Neural crest cell (in vitro differentiated cells): ENCODE measurements around the gene EGFR. TPM values are rescaled to one million over a fixed set of nuclear protein-coding genes. Genes with fewer than 3 reads are reported as not detected.
A peak's percentile ranks its signal among the peaks of the same experiment; 100 is the strongest.

Experiments
- DNase-seq: peaks from one replicate; pipeline ENCODE4 v3.0.0; 2021; ENCODE audit warnings: low read depth, mixed read lengths, low spot score
- H3K27ac Mint-ChIP-seq: one replicate; pipeline ENCODE4 v1.8.0; 2021; ENCODE audit warnings: mild to moderate bottlenecking, mixed read lengths; ENCODE audit not compliant: unreplicated experiment
- H3K27me3 Mint-ChIP-seq: 2 replicates; pipeline ENCODE4 v1.8.0; 2021; ENCODE audit warnings: low read depth, mild to moderate bottlenecking, mixed read lengths
- H3K36me3 Mint-ChIP-seq: 2 replicates; pipeline ENCODE4 v1.8.0; 2021; ENCODE audit warnings: low read depth, mild to moderate bottlenecking, mixed read lengths
- H3K4me1 Mint-ChIP-seq: 2 replicates; pipeline ENCODE4 v1.8.0; 2021; ENCODE audit warnings: mixed read lengths
- H3K4me3 Mint-ChIP-seq: one replicate; pipeline ENCODE4 v1.8.0; 2021; ENCODE audit warnings: mild to moderate bottlenecking, mixed read lengths
- H3K9me3 Mint-ChIP-seq: 2 replicates; pipeline ENCODE4 v1.8.0; 2021; ENCODE audit warnings: mixed read lengths
- total RNA-seq: library from RNA; stranded (reverse); gene quantifications from 2 replicates; pipeline ENCODE4 v1.2.1, GENCODE V29; 2021
- TF ChIP-seq, protein P1 (sequence below): fragments of 200-600 bp; sonication (generic); conservative IDR thresholded peaks from 2 replicates; pipeline ENCODE4 v1.5.0; 2021; ENCODE audit warnings: antibody characterized with exemption, mild to moderate bottlenecking

EGFR gene
- total RNA-seq, 1 donor from 2014 or later, result 2.3 TPM

DNA sequence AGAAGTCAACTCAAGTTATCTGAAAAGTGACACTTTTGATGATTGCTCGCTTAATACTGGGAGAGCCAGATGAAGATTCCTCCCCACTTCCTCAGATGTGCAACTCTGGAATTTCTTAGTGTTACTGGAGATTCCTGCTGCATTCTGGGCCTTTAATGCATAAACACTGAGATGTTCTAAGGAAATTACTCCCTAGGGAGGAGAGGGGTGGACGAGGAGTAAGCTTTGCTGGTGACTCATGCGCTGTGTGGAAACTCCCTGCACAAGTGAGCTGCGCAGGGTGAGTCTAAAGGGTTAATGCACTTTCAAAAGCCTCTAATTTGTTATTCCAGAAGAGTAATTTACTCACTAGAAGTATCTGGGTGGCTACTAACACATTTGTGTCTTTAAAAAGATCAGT is 46.3 kb downstream of the EGFR start:
- Mint-ChIP-seq H3K27ac (no peak overlapping the region), H3K4me3 (peak overlapping the region; percentile 4), H3K36me3 (no peaks in the 10 kb centered on the region), H3K4me1 (peaks cover 56% of the 10 kb centered on the region), H3K9me3 (no peaks in the 10 kb centered on the region), H3K27me3 (peaks cover 5% of the 10 kb centered on the region)
- no peak for DNase-seq
- TF ChIP-seq, protein P1, sequence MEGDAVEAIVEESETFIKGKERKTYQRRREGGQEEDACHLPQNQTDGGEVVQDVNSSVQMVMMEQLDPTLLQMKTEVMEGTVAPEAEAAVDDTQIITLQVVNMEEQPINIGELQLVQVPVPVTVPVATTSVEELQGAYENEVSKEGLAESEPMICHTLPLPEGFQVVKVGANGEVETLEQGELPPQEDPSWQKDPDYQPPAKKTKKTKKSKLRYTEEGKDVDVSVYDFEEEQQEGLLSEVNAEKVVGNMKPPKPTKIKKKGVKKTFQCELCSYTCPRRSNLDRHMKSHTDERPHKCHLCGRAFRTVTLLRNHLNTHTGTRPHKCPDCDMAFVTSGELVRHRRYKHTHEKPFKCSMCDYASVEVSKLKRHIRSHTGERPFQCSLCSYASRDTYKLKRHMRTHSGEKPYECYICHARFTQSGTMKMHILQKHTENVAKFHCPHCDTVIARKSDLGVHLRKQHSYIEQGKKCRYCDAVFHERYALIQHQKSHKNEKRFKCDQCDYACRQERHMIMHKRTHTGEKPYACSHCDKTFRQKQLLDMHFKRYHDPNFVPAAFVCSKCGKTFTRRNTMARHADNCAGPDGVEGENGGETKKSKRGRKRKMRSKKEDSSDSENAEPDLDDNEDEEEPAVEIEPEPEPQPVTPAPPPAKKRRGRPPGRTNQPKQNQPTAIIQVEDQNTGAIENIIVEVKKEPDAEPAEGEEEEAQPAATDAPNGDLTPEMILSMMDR, result no peak

DNA sequence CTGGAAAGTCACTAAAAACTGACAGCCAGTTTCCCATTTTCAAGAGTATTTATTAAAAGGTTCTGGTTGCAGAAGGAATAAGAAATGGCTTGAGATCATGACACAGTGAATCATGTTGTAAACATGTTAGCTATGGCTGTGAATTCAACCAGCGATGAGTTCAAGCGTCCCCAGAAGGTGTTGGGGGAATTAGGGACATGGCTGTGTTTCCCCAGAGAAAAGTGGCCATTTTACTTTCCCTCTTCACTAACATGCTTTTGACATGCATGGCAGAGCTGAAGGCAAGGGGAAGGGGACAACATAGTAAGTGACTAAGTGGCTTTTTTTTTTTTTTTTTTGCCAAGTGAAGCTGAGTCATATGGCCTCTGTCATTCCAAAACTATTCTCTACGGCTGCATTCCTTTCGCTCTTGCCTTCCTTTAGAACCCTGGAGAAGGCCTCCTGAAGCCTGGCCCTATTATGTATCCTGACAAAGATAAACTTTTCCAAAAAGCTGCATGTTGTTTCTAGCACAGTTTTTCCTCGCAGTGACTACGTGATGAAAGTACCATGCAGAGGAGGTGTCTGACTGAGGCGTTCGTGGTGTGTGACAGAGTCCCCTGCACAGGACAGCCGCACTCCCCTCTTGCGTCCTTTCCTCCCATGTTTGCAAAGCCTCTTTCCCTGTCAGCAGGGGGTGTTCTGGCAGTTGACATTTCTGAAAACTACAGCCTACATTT is 46.9 kb downstream of the EGFR start:
- peak overlapping the region; percentile 86 for H3K27ac Mint-ChIP-seq
- H3K4me1 Mint-ChIP-seq, result peaks cover 58% of the 10 kb centered on the region
- no peaks in the 10 kb centered on the region for H3K36me3 Mint-ChIP-seq
- TF ChIP-seq, protein P1, result peak; percentile 14
- no peaks in the 10 kb centered on the region for H3K9me3 Mint-ChIP-seq
- no peak for DNase-seq
- peaks cover 5% of the 10 kb centered on the region for H3K27me3 Mint-ChIP-seq
- H3K4me3 Mint-ChIP-seq, result peak overlapping the region; percentile 4

DNA sequence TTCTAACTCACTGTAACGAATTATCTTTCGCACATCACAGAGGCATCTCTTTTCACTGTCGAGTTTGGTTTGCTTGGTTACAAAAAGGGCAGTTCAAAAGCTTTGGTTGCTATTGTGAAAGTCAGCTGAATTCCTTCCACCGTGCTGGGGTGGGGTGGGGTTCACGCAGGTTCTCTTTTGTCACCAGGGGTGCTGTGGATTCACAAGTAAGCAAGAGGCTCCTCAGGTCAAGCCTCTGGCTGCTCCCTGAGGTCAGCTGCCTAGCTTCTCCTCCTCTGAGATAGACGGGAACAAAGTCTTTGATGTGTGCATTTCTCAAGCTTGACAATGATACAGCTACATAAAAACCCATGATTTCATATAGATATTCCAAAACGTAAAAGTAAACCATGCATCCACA is 47.7 kb downstream of the EGFR start:
- Mint-ChIP-seq H3K9me3 (no peaks in the 10 kb centered on the region), H3K27me3 (peaks cover 5% of the 10 kb centered on the region), H3K36me3 (no peaks in the 10 kb centered on the region), H3K27ac (no peak overlapping the region), H3K4me1 (peaks cover 51% of the 10 kb centered on the region), H3K4me3 (peak overlapping the region; percentile 13)
- no peak for DNase-seq
- TF ChIP-seq, protein P1, result no peak

- no peaks in the 10 kb centered on the region for H3K36me3 Mint-ChIP-seq
- no peak overlapping the region for H3K4me3 Mint-ChIP-seq
- no peak overlapping the region for H3K27ac Mint-ChIP-seq
- peaks cover 50% of the 10 kb centered on the region for H3K4me1 Mint-ChIP-seq
- peaks cover 5% of the 10 kb centered on the region for H3K27me3 Mint-ChIP-seq
- DNase-seq, result no peak
- no peaks in the 10 kb centered on the region for H3K9me3 Mint-ChIP-seq
- TF ChIP-seq, protein P1, result no peak
Observed at GRCh38 chr7:55066938-55067337, 48.1 kb downstream of the EGFR start.

GRCh38 chr7:55067748-55068147 is 48.9 kb downstream of the EGFR start:
- H3K36me3 Mint-ChIP-seq, result no peaks in the 10 kb centered on the region
- DNase-seq, result no peak
- no peaks in the 10 kb centered on the region for H3K9me3 Mint-ChIP-seq
- H3K27me3 Mint-ChIP-seq, result peaks cover 5% of the 10 kb centered on the region
- TF ChIP-seq, protein P1, result no peak
- peaks cover 50% of the 10 kb centered on the region for H3K4me1 Mint-ChIP-seq
- no peak overlapping the region for H3K27ac Mint-ChIP-seq
- no peak overlapping the region for H3K4me3 Mint-ChIP-seq
